MM.1S (cell line): ENCODE results near the gene OR2V2.

Source experiments
- DNase-seq: peaks from one replicate; pipeline ENCODE4 v3.0.0-alpha.2; 2015
- H2AFZ ChIP-seq: fragments of 300-600 bp; sonication (generic); 2 replicates; pipeline ENCODE4 v1.6.0; 2016; ENCODE audit warnings: antibody characterized with exemption, low read length
- H3F3A ChIP-seq: fragments of 300-600 bp; sonication (generic); 2 replicates; pipeline ENCODE4 v1.6.1; 2016; ENCODE audit warnings: mild to moderate bottlenecking, antibody characterized with exemption, low read length, moderate library complexity, mixed read lengths; ENCODE audit not compliant: insufficient read depth
- H3K27ac ChIP-seq: fragments of 300-600 bp; sonication (generic); 2 replicates; pipeline ENCODE4 v1.5.1; 2016; ENCODE audit warnings: mild to moderate bottlenecking, low read length
- H3K27me3 ChIP-seq: fragments of 300-600 bp; sonication (generic); replicated peaks from 2 replicates; pipeline ENCODE4 v1.6.0; 2016; ENCODE audit warnings: low read length; ENCODE audit not compliant: insufficient read depth
- H3K36me3 ChIP-seq: fragments of 300-600 bp; sonication (generic); replicated peaks from 2 replicates; pipeline ENCODE4 v1.6.1; 2016; ENCODE audit warnings: mild to moderate bottlenecking, low read length, mixed read lengths; ENCODE audit not compliant: insufficient read depth
- H3K4me1 ChIP-seq: fragments of 300-600 bp; sonication (generic); 2 replicates; pipeline ENCODE4 v1.6.1; 2016; ENCODE audit warnings: low read length, mixed read lengths
- H3K4me2 ChIP-seq: fragments of 300-600 bp; sonication (generic); 2 replicates; pipeline ENCODE4 v1.6.0; 2016; ENCODE audit warnings: low read depth, low read length
- H3K4me3 ChIP-seq: fragments of 300-600 bp; sonication (generic); 2 replicates; pipeline ENCODE4 v1.5.1; 2016; ENCODE audit warnings: low read length, mixed read lengths
- H3K79me2 ChIP-seq: fragments of 300-600 bp; sonication (generic); 2 replicates; pipeline ENCODE4 v1.6.1; 2016; ENCODE audit warnings: mixed run types, low read length, mixed read lengths
- H3K9ac ChIP-seq: fragments of 300-600 bp; sonication (generic); 2 replicates; pipeline ENCODE4 v1.6.1; 2016; ENCODE audit warnings: low read length, mixed read lengths
- H3K9me2 ChIP-seq: fragments of 300-600 bp; sonication (generic); replicated peaks from 2 replicates; pipeline ENCODE4 v1.6.1; 2016; ENCODE audit warnings: mild to moderate bottlenecking, low read length, mixed read lengths; ENCODE audit not compliant: insufficient read depth
- H3K9me3 ChIP-seq: fragments of 300-600 bp; sonication (generic); replicated peaks from 2 replicates; pipeline ENCODE4 v1.6.1; 2016; ENCODE audit warnings: mild to moderate bottlenecking, low read length, mixed read lengths; ENCODE audit not compliant: insufficient read depth
- H4K20me1 ChIP-seq: fragments of 300-600 bp; sonication (generic); 2 replicates; pipeline ENCODE4 v1.6.1; 2016; ENCODE audit warnings: mild to moderate bottlenecking, low read length, moderate library complexity, mixed read lengths; ENCODE audit not compliant: insufficient read depth
- EZH2 ChIP-seq: fragments of 300-600 bp; sonication (generic); optimal IDR thresholded peaks from 2 replicates; pipeline ENCODE3; 2017; ENCODE audit warnings: low read depth, mild to moderate bottlenecking, antibody characterized with exemption, low read length, mixed read lengths
- EZH2phosphoT487 ChIP-seq: fragments of 300-600 bp; sonication (generic); IDR thresholded peaks from 2 replicates; pipeline ENCODE4 v1.6.1; 2018; ENCODE audit warnings: antibody characterized with exemption, low read length
- TF ChIP-seq, protein P1 (sequence below): fragments of 300-600 bp; sonication (generic); IDR thresholded peaks from 2 replicates; pipeline ENCODE4 v1.5.1; 2016; ENCODE audit warnings: antibody characterized with exemption, low read length, mixed read lengths

Gene OR2V2

DNA sequence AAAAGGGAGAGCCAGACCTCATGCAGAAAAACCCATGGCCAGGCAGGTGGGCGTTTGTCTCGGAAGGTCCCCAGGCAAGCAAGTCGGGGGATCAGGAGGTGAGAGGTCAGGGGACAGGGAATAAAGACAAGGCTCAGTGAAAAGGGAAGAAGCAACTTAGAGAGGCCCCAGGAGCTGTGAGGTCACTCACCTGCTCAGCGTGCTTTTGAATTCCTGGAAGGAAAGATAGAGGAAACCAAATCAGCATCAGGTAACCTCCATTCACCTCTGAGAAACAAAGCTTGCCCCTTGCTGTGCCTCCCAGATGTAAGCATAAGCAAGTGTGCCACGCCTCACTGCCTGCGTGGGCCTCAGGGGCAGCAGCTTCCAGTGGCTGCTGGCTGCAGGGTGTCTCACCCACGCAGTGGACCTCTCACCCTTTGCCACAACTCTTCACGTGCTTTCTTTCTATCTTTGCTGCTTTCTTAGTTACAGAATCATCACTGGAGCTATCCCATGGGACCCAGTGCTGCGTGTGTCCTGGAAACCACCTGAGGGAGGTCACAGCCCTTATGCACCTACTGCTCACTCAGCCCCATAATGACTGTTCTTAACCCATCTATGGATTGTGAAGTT is 51.6 kb downstream of the OR2V2 start:
- Histone ChIP-seq H3K27ac (no peak overlapping the region), H4K20me1 (no peaks in the 10 kb centered on the region), H3K9ac (no peak overlapping the region), H3K79me2 (no peaks in the 10 kb centered on the region), H3F3A (no peaks in the 10 kb centered on the region), H3K9me3 (no peaks in the 10 kb centered on the region), H3K4me3 (no peak overlapping the region), H3K4me2 (no peak overlapping the region), H3K36me3 (no peaks in the 10 kb centered on the region), H3K9me2 (no peaks in the 10 kb centered on the region), H2AFZ (no peak overlapping the region), H3K4me1 (no peaks in the 10 kb centered on the region), H3K27me3 (peaks cover 53% of the 10 kb centered on the region)
- no peak for DNase-seq
- TF ChIP-seq, protein P1, sequence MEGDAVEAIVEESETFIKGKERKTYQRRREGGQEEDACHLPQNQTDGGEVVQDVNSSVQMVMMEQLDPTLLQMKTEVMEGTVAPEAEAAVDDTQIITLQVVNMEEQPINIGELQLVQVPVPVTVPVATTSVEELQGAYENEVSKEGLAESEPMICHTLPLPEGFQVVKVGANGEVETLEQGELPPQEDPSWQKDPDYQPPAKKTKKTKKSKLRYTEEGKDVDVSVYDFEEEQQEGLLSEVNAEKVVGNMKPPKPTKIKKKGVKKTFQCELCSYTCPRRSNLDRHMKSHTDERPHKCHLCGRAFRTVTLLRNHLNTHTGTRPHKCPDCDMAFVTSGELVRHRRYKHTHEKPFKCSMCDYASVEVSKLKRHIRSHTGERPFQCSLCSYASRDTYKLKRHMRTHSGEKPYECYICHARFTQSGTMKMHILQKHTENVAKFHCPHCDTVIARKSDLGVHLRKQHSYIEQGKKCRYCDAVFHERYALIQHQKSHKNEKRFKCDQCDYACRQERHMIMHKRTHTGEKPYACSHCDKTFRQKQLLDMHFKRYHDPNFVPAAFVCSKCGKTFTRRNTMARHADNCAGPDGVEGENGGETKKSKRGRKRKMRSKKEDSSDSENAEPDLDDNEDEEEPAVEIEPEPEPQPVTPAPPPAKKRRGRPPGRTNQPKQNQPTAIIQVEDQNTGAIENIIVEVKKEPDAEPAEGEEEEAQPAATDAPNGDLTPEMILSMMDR: no peak
- no peak for TF ChIP-seq EZH2
- no peak for TF ChIP-seq EZH2phosphoT487

DNA sequence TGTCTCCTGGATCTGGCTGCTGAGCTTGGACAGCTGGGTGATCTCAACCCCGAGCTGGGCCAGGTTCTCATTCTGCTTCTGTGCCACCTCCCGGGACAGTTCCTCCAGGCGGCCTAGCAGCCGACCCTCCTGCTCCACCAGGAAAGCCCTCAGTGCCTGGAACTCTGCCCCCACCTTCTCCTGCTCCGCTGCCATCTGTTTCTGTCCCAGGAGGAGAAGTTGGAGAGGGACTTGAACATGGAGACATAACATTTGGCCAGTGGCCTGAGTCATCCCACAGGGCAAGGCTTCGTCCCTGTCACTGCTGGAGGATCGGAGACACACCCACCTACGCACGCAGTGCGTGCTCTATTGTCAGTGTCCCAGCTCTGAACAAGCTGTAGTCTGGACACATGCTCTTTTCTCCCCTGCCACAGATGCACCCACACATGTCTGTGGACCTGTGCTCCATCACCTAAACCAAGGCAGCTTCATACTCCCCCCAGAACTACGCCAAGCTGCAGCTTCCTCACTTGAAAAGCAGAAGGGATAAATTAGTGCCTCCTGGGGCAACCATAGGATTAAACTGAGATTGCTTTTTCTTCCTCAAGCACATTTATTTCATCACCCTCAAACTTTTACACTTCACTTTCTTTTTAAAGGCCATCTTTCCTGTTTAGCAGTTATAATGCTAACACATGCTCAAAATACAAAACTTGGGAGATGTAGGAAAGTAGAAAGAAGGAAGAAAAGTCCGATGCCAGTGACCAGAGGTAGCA is 52.7 kb downstream of the OR2V2 start:
- Histone ChIP-seq H3K4me3 (no peak overlapping the region), H2AFZ (no peak overlapping the region), H3F3A (no peaks in the 10 kb centered on the region), H4K20me1 (no peaks in the 10 kb centered on the region), H3K27me3 (peaks cover 56% of the 10 kb centered on the region), H3K4me1 (no peaks in the 10 kb centered on the region), H3K4me2 (no peak overlapping the region), H3K9me3 (no peaks in the 10 kb centered on the region), H3K27ac (no peak overlapping the region), H3K79me2 (no peaks in the 10 kb centered on the region), H3K9ac (no peak overlapping the region), H3K36me3 (no peaks in the 10 kb centered on the region), H3K9me2 (no peaks in the 10 kb centered on the region)
- DNase-seq: no peak
- TF ChIP-seq, protein P1: no peak
- TF ChIP-seq EZH2 (no peak), EZH2phosphoT487 (no peak)

DNA sequence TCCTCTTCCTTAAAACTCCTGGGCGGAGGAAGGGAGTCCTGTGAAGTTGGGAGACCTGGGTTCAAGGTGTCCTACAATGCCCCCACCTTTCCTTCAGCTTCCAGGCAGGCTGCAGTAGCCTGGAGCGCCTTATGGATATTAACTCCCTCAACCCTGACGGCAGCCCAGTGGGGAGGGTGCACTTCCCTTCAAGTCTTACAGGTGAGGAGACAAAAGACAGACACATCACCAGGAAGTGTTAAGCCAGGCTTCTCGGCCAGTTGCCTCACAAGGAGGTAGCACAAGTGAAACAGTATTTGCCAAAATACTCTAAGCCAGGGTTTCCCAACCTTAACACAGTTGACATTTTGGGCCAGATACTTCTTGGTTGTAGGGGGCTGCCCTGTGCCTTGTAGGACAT is 53.4 kb downstream of the OR2V2 start:
- TF ChIP-seq EZH2phosphoT487 (no peak), EZH2 (no peak)
- TF ChIP-seq, protein P1: no peak
- no peak overlapping the region for H3K4me2 ChIP-seq

More for the DNA sequence above, 53.4 kb downstream of the OR2V2 start:
- no peaks in the 10 kb centered on the region for H3K36me3 ChIP-seq
- no peaks in the 10 kb centered on the region for H3F3A ChIP-seq
- H3K9me3 ChIP-seq: no peaks in the 10 kb centered on the region
- H3K9me2 ChIP-seq: no peaks in the 10 kb centered on the region
- H3K9ac ChIP-seq: no peak overlapping the region
- no peak overlapping the region for H2AFZ ChIP-seq
- H3K27me3 ChIP-seq: peaks cover 62% of the 10 kb centered on the region
- DNase-seq: peak; percentile 1
- no peaks in the 10 kb centered on the region for H3K79me2 ChIP-seq
- H4K20me1 ChIP-seq: no peaks in the 10 kb centered on the region
- no peak overlapping the region for H3K27ac ChIP-seq
- H3K4me3 ChIP-seq: no peak overlapping the region
- H3K4me1 ChIP-seq: no peaks in the 10 kb centered on the region
